Measurements from ENCODE around the gene GPS1. TPM values are rescaled to one million over a fixed set of nuclear protein-coding genes. Genes with fewer than 3 reads are reported as not detected.

Gene GPS1
- total and polyA plus RNA-seq, 2 donors from 2014 or later = 99.3 to 149 TPM

DNA sequence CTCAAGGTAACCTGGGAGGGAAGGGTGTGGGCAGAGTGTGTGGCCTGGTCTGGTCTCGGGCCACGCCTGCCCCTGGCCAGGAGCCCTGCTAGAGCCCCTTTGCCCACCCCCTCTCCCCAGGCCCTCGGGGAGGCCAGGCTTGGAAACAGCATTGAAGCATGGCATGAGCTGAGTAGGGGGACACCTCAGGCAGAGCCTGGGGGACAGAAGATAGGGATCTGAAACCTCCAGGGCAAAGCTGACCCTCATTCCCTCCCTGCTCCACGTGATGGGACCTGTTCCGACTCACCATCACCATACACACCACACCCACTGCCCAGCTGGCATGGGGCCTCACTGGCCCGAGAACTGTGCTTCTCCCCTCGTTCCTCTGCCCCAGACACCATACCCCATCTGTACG, 2.6 kb upstream of the GPS1 start:
- TF ChIP-seq, protein P1, sequence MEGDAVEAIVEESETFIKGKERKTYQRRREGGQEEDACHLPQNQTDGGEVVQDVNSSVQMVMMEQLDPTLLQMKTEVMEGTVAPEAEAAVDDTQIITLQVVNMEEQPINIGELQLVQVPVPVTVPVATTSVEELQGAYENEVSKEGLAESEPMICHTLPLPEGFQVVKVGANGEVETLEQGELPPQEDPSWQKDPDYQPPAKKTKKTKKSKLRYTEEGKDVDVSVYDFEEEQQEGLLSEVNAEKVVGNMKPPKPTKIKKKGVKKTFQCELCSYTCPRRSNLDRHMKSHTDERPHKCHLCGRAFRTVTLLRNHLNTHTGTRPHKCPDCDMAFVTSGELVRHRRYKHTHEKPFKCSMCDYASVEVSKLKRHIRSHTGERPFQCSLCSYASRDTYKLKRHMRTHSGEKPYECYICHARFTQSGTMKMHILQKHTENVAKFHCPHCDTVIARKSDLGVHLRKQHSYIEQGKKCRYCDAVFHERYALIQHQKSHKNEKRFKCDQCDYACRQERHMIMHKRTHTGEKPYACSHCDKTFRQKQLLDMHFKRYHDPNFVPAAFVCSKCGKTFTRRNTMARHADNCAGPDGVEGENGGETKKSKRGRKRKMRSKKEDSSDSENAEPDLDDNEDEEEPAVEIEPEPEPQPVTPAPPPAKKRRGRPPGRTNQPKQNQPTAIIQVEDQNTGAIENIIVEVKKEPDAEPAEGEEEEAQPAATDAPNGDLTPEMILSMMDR (IDR thresholded peaks at IDR 0.05; ENCODE audit: borderline replicate concordance, extremely low read depth, insufficient read depth) = no peak
- Histone ChIP-seq H3K9ac (ENCODE audit: low read length in 3 of 3) (no peak overlapping the region), H3K27ac (ENCODE audit: low read depth in 2 of 2, low read length in 2 of 2) (no peak overlapping the region), H3K36me3 (ENCODE audit: control insufficient read depth in 2 of 3, insufficient read depth in 3 of 3, low read length in 3 of 3) (peaks cover 2 to 3% (median 3%) of the 10 kb centered on the region in 3 donors), H3K4me3 (ENCODE audit: low read length in 3 of 3) (no peak overlapping the region), H3K9me3 (ENCODE audit: control insufficient read depth in 2 of 3, insufficient read depth in 1 of 3, low read length in 3 of 3) (no peaks in the 10 kb centered on the region), H3K27me3 (ENCODE audit: control insufficient read depth, insufficient read depth, low read length) (no peaks in the 10 kb centered on the region), H3K4me1 (ENCODE audit: control insufficient read depth in 2 of 3, insufficient read depth in 2 of 3, low read depth in 1 of 3, low read length in 3 of 3) (peaks cover 0 to 23% (median 8%) of the 10 kb centered on the region in 3 donors)
- intact Hi-C loops (cut with DNase I) = no loop called here
- DNase-seq (no peak), FAIRE-seq (no peak)

DNA sequence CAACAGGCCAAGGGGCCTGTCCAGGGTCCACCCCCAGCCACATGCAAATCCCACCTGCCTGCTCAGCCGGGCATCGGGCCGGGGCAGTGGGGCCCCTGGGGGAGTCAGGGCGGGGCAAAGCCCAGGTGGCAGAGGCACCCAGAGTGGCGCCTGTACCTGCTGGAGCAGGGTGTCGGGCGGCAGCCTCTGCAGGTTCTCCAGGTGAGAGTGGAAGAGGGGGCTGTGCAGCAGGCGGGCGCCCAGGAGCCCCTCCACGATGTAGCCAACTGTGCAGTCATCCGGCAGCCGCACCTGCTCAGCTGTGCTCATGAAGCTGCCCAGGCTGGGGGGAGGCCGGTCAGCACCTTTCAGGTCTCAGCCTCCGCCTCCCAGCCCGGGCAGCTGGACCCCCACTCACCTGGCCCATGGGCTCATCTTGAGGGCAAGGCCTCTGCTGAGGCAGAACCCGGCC, 2.2 kb upstream of the GPS1 start:
- no peaks in the 10 kb centered on the region for H3K9me3 ChIP-seq (ENCODE audit: control insufficient read depth in 2 of 3, insufficient read depth in 1 of 3, low read length in 3 of 3)
- peaks cover 2 to 3% (median 3%) of the 10 kb centered on the region in 3 donors for H3K36me3 ChIP-seq (ENCODE audit: control insufficient read depth in 2 of 3, insufficient read depth in 3 of 3, low read length in 3 of 3)
- TF ChIP-seq, protein P1 (IDR thresholded peaks at IDR 0.05; ENCODE audit: borderline replicate concordance, extremely low read depth, insufficient read depth) = no peak
- H3K4me3 ChIP-seq (ENCODE audit: low read length in 3 of 3) = no peak overlapping the region
- H3K9ac ChIP-seq (ENCODE audit: low read length in 3 of 3) = no peak overlapping the region
- H3K4me1 ChIP-seq (ENCODE audit: control insufficient read depth in 2 of 3, insufficient read depth in 2 of 3, low read depth in 1 of 3, low read length in 3 of 3) = peaks cover 0 to 23% (median 8%) of the 10 kb centered on the region in 3 donors
- no peak for FAIRE-seq
- no peak overlapping the region for H3K27ac ChIP-seq (ENCODE audit: low read depth in 2 of 2, low read length in 2 of 2)
- peak in 1 of 5 donors; percentile 71 for DNase-seq
- H3K27me3 ChIP-seq (ENCODE audit: control insufficient read depth, insufficient read depth, low read length) = no peaks in the 10 kb centered on the region
- intact Hi-C loops (cut with DNase I) = no loop called here

DNA sequence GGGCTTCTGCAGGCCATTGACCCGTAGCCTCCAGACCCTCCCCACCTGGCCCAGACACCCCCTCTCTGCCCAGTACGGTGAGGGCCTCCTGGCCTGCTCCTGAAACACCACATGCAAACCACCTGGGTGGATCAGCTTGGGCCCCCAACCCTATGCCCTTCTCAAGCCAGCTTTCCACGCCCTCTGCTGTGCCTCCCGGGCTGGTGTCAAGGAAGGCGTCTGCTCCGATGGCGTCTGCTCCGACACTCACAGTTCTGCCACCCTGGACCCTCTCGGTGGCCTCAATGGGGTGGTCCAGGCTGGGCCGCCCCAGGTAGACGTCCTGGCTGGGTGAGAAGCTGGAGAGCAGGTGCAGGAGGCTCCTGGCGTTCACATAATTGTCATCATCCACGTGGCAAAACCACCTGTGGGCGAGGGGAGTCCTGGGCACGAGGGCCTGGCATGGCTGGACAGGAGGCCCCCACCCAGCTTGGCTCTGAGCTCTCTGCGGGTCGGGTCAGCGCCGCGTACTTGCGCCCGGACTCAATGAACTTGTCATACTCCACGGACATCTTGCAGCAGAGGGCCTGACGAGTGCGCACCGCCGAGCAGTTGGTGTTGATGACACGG, 1.4 kb upstream of the GPS1 start:
- Histone ChIP-seq H3K27ac (ENCODE audit: low read depth in 2 of 2, low read length in 2 of 2) (no peak overlapping the region), H3K36me3 (ENCODE audit: control insufficient read depth in 2 of 3, insufficient read depth in 3 of 3, low read length in 3 of 3) (peaks cover 2 to 8% (median 3%) of the 10 kb centered on the region in 3 donors), H3K9ac (ENCODE audit: low read length in 3 of 3) (peak overlapping the region in 1 of 3 donors; percentile 34), H3K9me3 (ENCODE audit: control insufficient read depth in 2 of 3, insufficient read depth in 1 of 3, low read length in 3 of 3) (no peaks in the 10 kb centered on the region), H3K4me1 (ENCODE audit: control insufficient read depth in 2 of 3, insufficient read depth in 2 of 3, low read depth in 1 of 3, low read length in 3 of 3) (peaks cover 0 to 23% (median 8%) of the 10 kb centered on the region in 3 donors), H3K27me3 (ENCODE audit: control insufficient read depth, insufficient read depth, low read length) (no peaks in the 10 kb centered on the region), H3K4me3 (ENCODE audit: low read length in 3 of 3) (peak overlapping the region in 2 of 3 donors; percentile 56 to 66)
- FAIRE-seq = no peak
- intact Hi-C loops (cut with DNase I) = no loop called here
- DNase-seq = peak in 1 of 5 donors; percentile 66
- TF ChIP-seq, protein P1 (IDR thresholded peaks at IDR 0.05; ENCODE audit: borderline replicate concordance, extremely low read depth, insufficient read depth) = no peak

Data from kidney (tissue), 14 donors.